HFFc6 (cell line): Measurements from ENCODE around the gene NR4A1. TPM values are rescaled to one million over a fixed set of nuclear protein-coding genes. Genes with fewer than 3 reads are reported as not detected.

Experiments
- DNase-seq: peaks from one replicate; pipeline ENCODE4 v3.0.0-alpha.2; 2018
- H3K27ac Mint-ChIP-seq: 2 replicates; pipeline ENCODE4 v1.8.0; 2020; ENCODE audit warnings: mild to moderate bottlenecking, mixed read lengths
- H3K27me3 Mint-ChIP-seq: 2 replicates; pipeline ENCODE4 v1.8.0; 2021; ENCODE audit warnings: mild to moderate bottlenecking, moderate library complexity, mixed read lengths; ENCODE audit not compliant: insufficient read depth
- H3K36me3 Mint-ChIP-seq: 2 replicates; pipeline ENCODE4 v1.8.0; 2021; ENCODE audit warnings: low read depth, mixed read lengths
- H3K4me1 Mint-ChIP-seq: 2 replicates; pipeline ENCODE4 v1.8.0; 2020; ENCODE audit warnings: low read depth, mixed read lengths
- H3K4me3 Mint-ChIP-seq: 2 replicates; pipeline ENCODE4 v1.8.0; 2020; ENCODE audit warnings: mild to moderate bottlenecking, moderate library complexity, mixed read lengths
- H3K9me3 Mint-ChIP-seq: 2 replicates; pipeline ENCODE4 v1.8.0; 2020; ENCODE audit warnings: mild to moderate bottlenecking, mixed read lengths
- CTCF ChIP-seq: fragments of 200-600 bp; sonication (generic); IDR thresholded peaks from 2 replicates; pipeline ENCODE4 v1.5.0; 2021; ENCODE audit warnings: antibody characterized with exemption, mild to moderate bottlenecking
- total RNA-seq, 6 experiments: library from RNA; stranded (reverse); fragmentation: NEBNext Ultra II Directional; extraction: Animal tissue kit (Norgen Biotek cat#: 25700); gene quantifications; 2 replicates in 1 of 6; 3 replicates in 5 of 6; pipeline ENCODE4 v1.2.3, GENCODE V29; 2021

NR4A1 gene
- total RNA-seq, 6 experiments from 2014 or later: 10.3 to 46.6 (median 43.6) TPM

DNA sequence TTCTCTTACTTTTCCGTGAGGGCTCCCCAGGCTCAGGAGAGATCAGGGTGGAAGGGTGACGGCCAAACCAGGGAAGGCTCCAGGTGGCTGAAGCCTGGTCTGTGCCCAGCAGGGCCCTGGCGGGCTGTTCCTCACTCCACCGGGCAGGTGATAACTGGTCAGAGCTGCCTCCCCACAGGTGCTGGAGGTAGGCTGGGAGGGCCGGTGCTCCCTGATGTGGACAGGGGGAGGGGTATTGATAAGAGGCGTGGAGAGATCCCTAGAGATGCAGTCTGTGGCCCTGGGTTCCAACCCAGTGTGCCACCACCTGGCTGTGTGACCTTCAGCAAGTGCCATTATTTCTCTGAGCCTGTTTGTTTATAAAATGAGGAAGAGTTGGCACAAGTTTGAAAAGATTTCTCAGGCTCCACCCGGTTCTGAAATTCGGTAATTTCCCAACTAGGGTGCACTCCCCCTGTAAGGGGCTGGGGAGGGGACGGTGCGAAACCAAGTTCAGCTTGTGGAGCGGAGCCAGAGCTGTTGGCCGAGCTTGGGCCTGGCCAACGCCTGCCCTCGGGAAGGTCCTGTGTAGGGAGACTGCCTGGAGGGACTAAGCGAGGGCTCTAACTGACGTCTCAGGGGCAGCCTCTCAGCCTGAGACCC, 1.0 kb upstream of the NR4A1 start:
- peaks cover 16% of the 10 kb centered on the region for H3K27me3 Mint-ChIP-seq
- no peaks in the 10 kb centered on the region; the same call in 1 of the 2 replicates for H3K36me3 Mint-ChIP-seq
- no peaks in the 10 kb centered on the region for H3K9me3 Mint-ChIP-seq
- no peak for DNase-seq
- H3K27ac Mint-ChIP-seq: peak overlapping the region; percentile 81
- peaks cover 50% of the 10 kb centered on the region for H3K4me1 Mint-ChIP-seq
- TF ChIP-seq CTCF: no peak
- peak overlapping the region; percentile 83 for H3K4me3 Mint-ChIP-seq

DNA sequence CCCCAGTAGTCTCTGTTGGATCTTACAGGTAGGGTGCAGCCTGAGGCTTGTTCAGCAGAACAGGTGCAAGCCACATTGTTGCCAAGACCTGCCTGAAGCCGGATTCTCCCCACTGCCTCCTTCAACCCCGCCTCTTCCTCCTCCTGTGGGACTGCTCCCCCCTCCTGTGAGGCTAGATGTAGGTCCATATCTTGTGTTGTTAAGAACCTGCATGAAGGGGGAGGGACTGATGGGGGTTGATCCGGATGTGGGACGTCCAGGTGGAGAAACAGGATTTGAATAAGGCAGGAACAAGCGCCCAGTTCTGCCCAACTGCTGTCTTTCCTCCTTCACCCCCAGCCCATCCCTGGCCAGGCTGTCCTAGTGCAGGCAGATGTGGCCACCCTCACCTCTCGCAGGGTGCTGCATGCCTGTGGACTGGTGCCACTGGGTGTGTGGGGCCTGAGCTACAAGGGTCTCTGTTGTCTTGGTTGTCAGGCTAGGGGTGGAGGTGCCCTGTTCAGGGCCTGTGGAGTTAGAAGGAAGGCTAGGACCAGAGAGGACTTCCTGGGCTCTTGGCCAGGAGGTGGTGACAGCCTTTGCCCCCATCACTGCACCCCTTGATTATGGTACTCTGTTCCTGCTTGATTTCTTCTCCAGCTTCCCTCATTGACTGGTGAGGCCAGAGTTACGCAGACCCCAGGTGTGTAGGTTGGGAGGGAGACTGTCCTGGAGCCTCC, 1.4 kb downstream of the NR4A1 start:
- peak overlapping the region; percentile 95 for H3K27ac Mint-ChIP-seq

GRCh38 chr12:52053536-52054209, 2.4 kb downstream of the NR4A1 start:
- Mint-ChIP-seq H3K4me1 (peaks cover 39% of the 10 kb centered on the region), H3K27ac (peak overlapping the region; percentile 95; the same call in 1 of the 2 replicates), H3K9me3 (peaks cover 10% of the 10 kb centered on the region; the same call in 1 of the 2 replicates), H3K4me3 (peak overlapping the region; percentile 15; the same call in 1 of the 2 replicates), H3K27me3 (peaks cover 46% of the 10 kb centered on the region), H3K36me3 (peaks cover 6% of the 10 kb centered on the region; the same call in 1 of the 2 replicates)
- TF ChIP-seq CTCF: no peak
- DNase-seq: no peak

More for the DNA sequence above, 1.4 kb downstream of the NR4A1 start:
- no peak for TF ChIP-seq CTCF
- peaks cover 39% of the 10 kb centered on the region for H3K4me1 Mint-ChIP-seq
- peak overlapping the region; percentile 91 for H3K4me3 Mint-ChIP-seq
- peaks cover 36% of the 10 kb centered on the region for H3K27me3 Mint-ChIP-seq
- peaks cover 6% of the 10 kb centered on the region; the same call in 1 of the 2 replicates for H3K36me3 Mint-ChIP-seq
- DNase-seq: no peak
- peaks cover 10% of the 10 kb centered on the region; the same call in 1 of the 2 replicates for H3K9me3 Mint-ChIP-seq

- DNase-seq: no peak
- no peak overlapping the region for H3K27ac Mint-ChIP-seq
These were observed 3.1 kb downstream of the NR4A1 start for GRCh38 chr12:52054231-52054832.

More at GRCh38 chr12:52054231-52054832, 3.1 kb downstream of the NR4A1 start:
- H3K9me3 Mint-ChIP-seq: peaks cover 10% of the 10 kb centered on the region; the same call in 1 of the 2 replicates
- H3K36me3 Mint-ChIP-seq: peaks cover 6% of the 10 kb centered on the region; the same call in 1 of the 2 replicates
- H3K4me3 Mint-ChIP-seq: peak overlapping the region; percentile 15; the same call in 1 of the 2 replicates
- H3K4me1 Mint-ChIP-seq: peaks cover 35% of the 10 kb centered on the region
- TF ChIP-seq CTCF: no peak
- H3K27me3 Mint-ChIP-seq: peaks cover 51% of the 10 kb centered on the region
